Esophagus muscularis mucosa (tissue), 4 donors: Measurements from ENCODE around the gene MPC2. TPM values are rescaled to one million over a fixed set of nuclear protein-coding genes. Genes with fewer than 3 reads are reported as not detected.

Experiments
- DNase-seq: peaks from one replicate; pipeline ENCODE4 v3.0.0-alpha.2; 2017; ENCODE audit errors: extremely low spot score
- H3K27ac ChIP-seq, 4 donors: fragments of 200-600 bp; sonication (generic); replicated peaks in 1 of 4; 1 replicate in 3 of 4; 2 replicates in 1 of 4; pipeline ENCODE4 v1.5.1; 2016 to 2019; ENCODE audit warnings: mild to moderate bottlenecking in 1 of 4
- H3K27me3 ChIP-seq, 4 donors: fragments of 200-600 bp; sonication (generic); one replicate each; pipeline versions ENCODE4 v1.5.1 to v1.6.0; 2016 to 2019
- H3K36me3 ChIP-seq, 4 donors: fragments of 200-600 bp; sonication (generic); one replicate each; pipeline ENCODE4 v1.5.1; 2016 to 2019
- H3K4me1 ChIP-seq, 4 donors: fragments of 200-600 bp; sonication (generic); one replicate each; pipeline ENCODE4 v1.5.1; 2016 to 2019
- H3K4me3 ChIP-seq, 4 donors: fragments of 200-600 bp; sonication (generic); 1 replicate in 2 of 4; 2 replicates in 2 of 4; pipeline ENCODE4 v1.5.1; 2016 to 2019; ENCODE audit warnings: mild to moderate bottlenecking in 4 of 4, moderate library complexity in 1 of 4
- H3K9me3 ChIP-seq, 4 donors: fragments of 200-600 bp; sonication (generic); 1 replicate in 3 of 4; 2 replicates in 1 of 4; pipeline ENCODE4 v1.5.1; 2016 to 2019
- EP300 ChIP-seq: sonication (generic); formaldehyde crosslinking; IDR thresholded peaks from one replicate; pipeline ENCODE4 v1.6.1; 2017; ENCODE audit warnings: antibody characterized with exemption
- POLR2A ChIP-seq: fragments of 450-650 bp; IDR thresholded peaks from one replicate; pipeline ENCODE4 v1.6.1; 2017; ENCODE audit warnings: antibody characterized with exemption, moderate library complexity, mild to moderate bottlenecking, low read depth
- POLR2AphosphoS5 ChIP-seq, 2 donors: sonication (generic); formaldehyde crosslinking; IDR thresholded peaks; one replicate each; pipeline ENCODE4 v1.6.1; 2017; ENCODE audit warnings: antibody characterized with exemption in 2 of 2
- WGBS: methylation state at CpG from one replicate; pipeline ENCODE4 v1.1.5; 2018; 5-methylcytosine and 5-hydroxymethylcytosine counted together
- intact Hi-C: fragments of 100-400 bp; cut with DNase I; formaldehyde crosslinking; loops from one replicate; pipeline ENCODE4 v1.15.1; 2023
- total RNA-seq, 4 donors: library from RNA; depleted of rRNA; stranded (reverse); fragments of >200 nt; gene quantifications; one replicate each; pipeline versions ENCODE4 v1.1.0 to v1.2.1, GENCODE V29; 2016
- TF ChIP-seq, protein P1 (sequence below), 3 experiments: fragments of 200-600 bp in 2 of 3; fragments of 450-650 bp in 1 of 3; sonication (generic) in 2 of 3; IDR thresholded peaks; one replicate each; pipeline ENCODE4 v1.5.1; 2017 to 2019; ENCODE audit warnings: antibody characterized with exemption in 3 of 3, mild to moderate bottlenecking in 2 of 3, moderate library complexity in 1 of 3

The MPC2 gene
- total RNA-seq, 4 donors from 2014 or later = 41.6 to 70.3 (median 52.5) TPM

DNA sequence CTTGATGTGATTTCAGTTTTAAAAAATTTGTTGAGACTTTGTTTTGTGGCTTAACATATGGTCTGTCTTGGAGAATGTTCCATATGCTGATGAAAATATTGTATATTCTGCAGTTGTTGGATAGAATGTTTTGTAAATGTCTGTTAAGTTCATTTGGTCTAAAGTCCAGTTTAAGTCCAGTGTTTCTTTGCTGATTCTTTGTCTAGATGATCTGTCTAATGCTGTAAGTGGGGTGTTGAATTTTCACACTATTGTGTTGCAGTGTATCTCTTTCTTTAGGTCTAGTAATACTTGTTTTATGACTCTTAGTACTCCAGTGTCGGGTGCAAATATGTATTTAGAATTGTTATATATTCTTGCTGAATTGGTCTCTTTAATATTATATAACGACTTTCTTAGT lies 10.9 kb upstream of the MPC2 start:
- intact Hi-C loops = no loop called here
- 82% methylated on average over 2 of the region's 2 CpGs for WGBS
- no peaks in the 10 kb centered on the region for H3K27me3 ChIP-seq
- H3K9me3 ChIP-seq = no peaks in the 10 kb centered on the region
- no peak for DNase-seq
- TF ChIP-seq EP300 = no peak
- no peak for TF ChIP-seq POLR2AphosphoS5 (IDR thresholded peaks at IDR 0.05)
- no peak for TF ChIP-seq POLR2A
- TF ChIP-seq, protein P1, sequence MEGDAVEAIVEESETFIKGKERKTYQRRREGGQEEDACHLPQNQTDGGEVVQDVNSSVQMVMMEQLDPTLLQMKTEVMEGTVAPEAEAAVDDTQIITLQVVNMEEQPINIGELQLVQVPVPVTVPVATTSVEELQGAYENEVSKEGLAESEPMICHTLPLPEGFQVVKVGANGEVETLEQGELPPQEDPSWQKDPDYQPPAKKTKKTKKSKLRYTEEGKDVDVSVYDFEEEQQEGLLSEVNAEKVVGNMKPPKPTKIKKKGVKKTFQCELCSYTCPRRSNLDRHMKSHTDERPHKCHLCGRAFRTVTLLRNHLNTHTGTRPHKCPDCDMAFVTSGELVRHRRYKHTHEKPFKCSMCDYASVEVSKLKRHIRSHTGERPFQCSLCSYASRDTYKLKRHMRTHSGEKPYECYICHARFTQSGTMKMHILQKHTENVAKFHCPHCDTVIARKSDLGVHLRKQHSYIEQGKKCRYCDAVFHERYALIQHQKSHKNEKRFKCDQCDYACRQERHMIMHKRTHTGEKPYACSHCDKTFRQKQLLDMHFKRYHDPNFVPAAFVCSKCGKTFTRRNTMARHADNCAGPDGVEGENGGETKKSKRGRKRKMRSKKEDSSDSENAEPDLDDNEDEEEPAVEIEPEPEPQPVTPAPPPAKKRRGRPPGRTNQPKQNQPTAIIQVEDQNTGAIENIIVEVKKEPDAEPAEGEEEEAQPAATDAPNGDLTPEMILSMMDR (IDR thresholded peaks at IDR 0.05) = no peak
- peaks cover 8 to 9% (median 8%) of the 10 kb centered on the region in 4 donors for H3K36me3 ChIP-seq
- peaks cover 8 to 44% (median 28%) of the 10 kb centered on the region in 4 donors for H3K4me1 ChIP-seq
- no peak overlapping the region for H3K27ac ChIP-seq
- no peak overlapping the region for H3K4me3 ChIP-seq

DNA sequence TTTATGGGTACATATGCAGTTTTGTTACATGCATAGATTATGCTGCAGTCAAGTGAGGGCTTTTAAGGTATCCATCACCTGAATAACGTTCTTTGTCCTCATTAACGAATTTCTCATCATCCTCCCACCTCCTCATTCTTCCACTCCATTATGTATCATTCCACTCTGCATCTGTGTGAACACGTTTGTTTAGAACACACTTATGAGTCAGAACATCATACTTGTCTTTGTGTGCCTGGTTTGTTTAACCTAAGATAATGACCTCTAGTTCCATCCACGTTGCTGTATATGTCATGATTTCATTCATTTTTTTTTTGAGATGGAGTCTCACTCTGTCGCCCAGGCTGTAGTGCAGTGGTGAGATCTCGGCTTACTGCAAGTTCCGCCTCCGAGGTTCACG lies 6.7 kb upstream of the MPC2 start:
- H3K4me3 ChIP-seq = no peak overlapping the region
- intact Hi-C loops = no loop called here
- peaks cover 0 to 5% (median 0%) of the 10 kb centered on the region in 4 donors for H3K36me3 ChIP-seq
- peaks cover 10 to 43% (median 28%) of the 10 kb centered on the region in 4 donors for H3K4me1 ChIP-seq
- H3K27ac ChIP-seq = no peak overlapping the region
- WGBS = 88% methylated on average over 9 of the region's 9 CpGs
- TF ChIP-seq POLR2A (no peak), EP300 (no peak), POLR2AphosphoS5 (IDR thresholded peaks at IDR 0.05) (no peak)
- TF ChIP-seq, protein P1 (IDR thresholded peaks at IDR 0.05) = no peak
- no peak for DNase-seq
- no peaks in the 10 kb centered on the region for H3K27me3 ChIP-seq
- no peaks in the 10 kb centered on the region for H3K9me3 ChIP-seq

DNA sequence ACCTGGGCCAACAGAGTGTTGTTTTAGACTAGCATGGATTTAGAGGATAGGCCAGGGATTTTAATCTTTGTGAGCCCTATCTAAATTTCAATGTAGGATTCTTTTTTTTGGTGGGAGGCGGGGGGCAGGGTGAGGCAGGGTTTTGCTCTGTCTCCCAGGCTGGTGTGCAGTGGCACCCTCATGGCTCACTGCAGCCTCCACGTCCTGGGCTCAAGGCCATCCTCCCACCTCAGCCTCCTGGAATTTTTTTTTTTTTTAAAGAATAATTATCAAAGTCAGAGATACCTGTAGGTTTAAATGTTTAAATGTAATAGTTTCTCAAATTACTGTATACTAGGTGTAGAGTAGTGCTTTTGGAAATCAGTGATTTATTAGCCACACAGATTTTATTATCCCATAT lies 3.4 kb upstream of the MPC2 start:
- TF ChIP-seq EP300 = no peak
- TF ChIP-seq, protein P1 (IDR thresholded peaks at IDR 0.05) = no peak
- no peak for TF ChIP-seq POLR2A
- no peak for TF ChIP-seq POLR2AphosphoS5 (IDR thresholded peaks at IDR 0.05)
- no peak for DNase-seq
- intact Hi-C loops = no loop called here
- peaks cover 0 to 5% (median 0%) of the 10 kb centered on the region in 4 donors for H3K36me3 ChIP-seq
- H3K4me1 ChIP-seq = peaks cover 13 to 40% (median 21%) of the 10 kb centered on the region in 4 donors
- no peak overlapping the region for H3K27ac ChIP-seq
- 91% methylated on average over 2 of the region's 2 CpGs for WGBS
- H3K9me3 ChIP-seq = no peaks in the 10 kb centered on the region
- no peaks in the 10 kb centered on the region for H3K27me3 ChIP-seq
- H3K4me3 ChIP-seq = no peak overlapping the region

DNA sequence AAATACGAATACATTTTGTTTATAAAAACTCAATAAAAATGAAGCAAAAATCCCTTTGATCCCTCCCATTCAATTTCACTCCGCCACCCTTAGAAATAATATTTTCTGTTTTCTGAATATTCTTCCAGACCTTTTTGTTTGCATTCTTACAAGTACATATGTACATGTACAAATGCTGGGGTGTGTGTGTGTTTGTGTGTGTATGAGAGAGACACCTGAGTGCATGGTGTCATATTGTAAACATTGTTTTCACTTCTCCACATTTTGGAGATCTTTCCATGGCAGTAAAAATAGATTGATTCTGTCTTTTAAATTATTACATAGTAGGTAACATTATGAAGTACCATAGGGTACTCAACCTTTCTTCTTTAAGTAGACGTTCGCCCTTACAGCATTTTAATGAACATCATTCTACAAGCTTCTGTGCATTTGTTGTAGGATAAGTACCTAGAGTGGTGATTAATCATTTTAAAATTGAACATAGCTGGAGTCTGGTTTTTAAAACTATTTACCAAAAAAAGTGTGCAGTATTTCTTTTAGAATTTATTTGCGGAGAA lies 1.3 kb upstream of the MPC2 start:
- no peaks in the 10 kb centered on the region for H3K27me3 ChIP-seq
- peaks cover 22 to 61% (median 39%) of the 10 kb centered on the region in 4 donors for H3K4me1 ChIP-seq
- intact Hi-C loops = loop anchor here (5.0 kb wide), 1 partner anchor 144 kb away; no protein-coding TSS in a partner anchor
- H3K27ac ChIP-seq = peak overlapping the region; percentile 90 to 99 (median 98)
- 37% methylated on average over 5 of the region's 5 CpGs for WGBS
- H3K4me3 ChIP-seq = peak overlapping the region; percentile 86 to 98 (median 94)
- DNase-seq = no peak
- no peak for TF ChIP-seq EP300
- no peak for TF ChIP-seq POLR2A
- TF ChIP-seq, protein P1 (IDR thresholded peaks at IDR 0.05) = no peak
- TF ChIP-seq POLR2AphosphoS5 (IDR thresholded peaks at IDR 0.05) = no peak
- no peaks in the 10 kb centered on the region for H3K9me3 ChIP-seq
- peaks cover 0 to 5% (median 0%) of the 10 kb centered on the region in 4 donors for H3K36me3 ChIP-seq

DNA sequence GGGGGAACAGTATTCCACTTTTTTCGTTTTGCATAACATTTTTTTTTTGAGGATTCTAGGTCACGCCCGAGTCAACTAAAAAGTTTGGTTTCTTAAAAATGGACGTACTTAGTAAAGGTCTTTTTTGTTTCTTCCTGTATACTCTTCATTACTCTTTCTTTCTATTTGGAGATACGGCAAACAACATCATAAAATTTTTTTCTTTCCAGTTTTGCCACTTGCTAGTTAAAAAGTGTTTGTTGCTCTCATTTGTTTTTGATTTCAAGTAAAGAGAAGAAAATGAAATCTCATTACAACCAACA lies 788 bp upstream of the MPC2 start:
- WGBS = 1% methylated on average over 5 of the region's 5 CpGs
- TF ChIP-seq, protein P1 (IDR thresholded peaks at IDR 0.05) = no peak
- TF ChIP-seq POLR2A (no peak), POLR2AphosphoS5 (IDR thresholded peaks at IDR 0.05) (no peak), EP300 (no peak)
- intact Hi-C loops = loop anchor here (2.0 to 5.0 kb wide), 2 partner anchors 145 to 223 kb away; no protein-coding TSS in a partner anchor
- Histone ChIP-seq H3K27ac (peak overlapping the region; percentile 90 to 99 (median 98)), H3K27me3 (no peaks in the 10 kb centered on the region), H3K4me3 (peak overlapping the region; percentile 86 to 98 (median 94)), H3K36me3 (peaks cover 0 to 5% (median 0%) of the 10 kb centered on the region in 4 donors), H3K9me3 (no peaks in the 10 kb centered on the region), H3K4me1 (peaks cover 25 to 66% (median 44%) of the 10 kb centered on the region in 4 donors)
- DNase-seq = no peak
